ENCODE measurements around the gene BANP. TPM values are rescaled to one million over a fixed set of nuclear protein-coding genes. Genes with fewer than 3 reads are reported as not detected.
A peak's percentile ranks its signal among the peaks of the same experiment; 100 is the strongest.

BANP gene
- total and polyA plus RNA-seq, 2 experiments from 2014 or later, result 26.7 to 27.9 TPM

GRCh38 chr16:87953308-87954215 is 2.3 kb downstream of the BANP start:
- H3K27ac ChIP-seq, result no peak overlapping the region

GRCh38 chr16:87954361-87954760 is 3.1 kb downstream of the BANP start:
- no peaks in the 10 kb centered on the region for H3K36me3 ChIP-seq
- H3K9me3 ChIP-seq (ENCODE audit: low read depth), result no peaks in the 10 kb centered on the region
- DNase-seq (ENCODE audit: low read depth in 1 of 2, low spot score in 1 of 2), result no peak
- H3K27ac ChIP-seq, result no peak overlapping the region
- no peak for TF ChIP-seq CTCF (IDR thresholded peaks at IDR 0.05; ENCODE audit: low read depth, low read length)
- no peaks in the 10 kb centered on the region for H3K27me3 ChIP-seq
- H3K4me1 ChIP-seq (ENCODE audit: low read depth), result peaks cover 16% of the 10 kb centered on the region
- H3K4me3 ChIP-seq, result no peak overlapping the region

More at GRCh38 chr16:87953308-87954215, 2.3 kb downstream of the BANP start:
- H3K9me3 ChIP-seq (ENCODE audit: low read depth), result no peaks in the 10 kb centered on the region
- no peaks in the 10 kb centered on the region for H3K27me3 ChIP-seq
- peaks cover 16% of the 10 kb centered on the region for H3K4me1 ChIP-seq (ENCODE audit: low read depth)
- no peak overlapping the region for H3K4me3 ChIP-seq
- TF ChIP-seq CTCF (IDR thresholded peaks at IDR 0.05; ENCODE audit: low read depth, low read length), result no peak
- DNase-seq (ENCODE audit: low read depth in 1 of 2, low spot score in 1 of 2), result no peak
- H3K36me3 ChIP-seq, result no peaks in the 10 kb centered on the region

- Histone ChIP-seq H3K4me1 (ENCODE audit: low read depth) (peaks cover 16% of the 10 kb centered on the region), H3K4me3 (no peak overlapping the region), H3K36me3 (no peaks in the 10 kb centered on the region), H3K27me3 (no peaks in the 10 kb centered on the region), H3K9me3 (ENCODE audit: low read depth) (no peaks in the 10 kb centered on the region), H3K27ac (no peak overlapping the region)
- no peak for TF ChIP-seq CTCF (IDR thresholded peaks at IDR 0.05; ENCODE audit: low read depth, low read length)
- no peak for DNase-seq (ENCODE audit: low read depth in 1 of 2, low spot score in 1 of 2)
Observed at GRCh38 chr16:87954826-87955225, 3.6 kb downstream of the BANP start.

GRCh38 chr16:87955302-87956097 is 4.3 kb downstream of the BANP start:
- no peaks in the 10 kb centered on the region for H3K9me3 ChIP-seq (ENCODE audit: low read depth)
- H3K27ac ChIP-seq, result peak overlapping the region; percentile 41
- no peaks in the 10 kb centered on the region for H3K36me3 ChIP-seq
- peaks cover 16% of the 10 kb centered on the region for H3K4me1 ChIP-seq (ENCODE audit: low read depth)
- no peak overlapping the region for H3K4me3 ChIP-seq
- DNase-seq (ENCODE audit: low read depth in 1 of 2, low spot score in 1 of 2), result no peak
- H3K27me3 ChIP-seq, result no peaks in the 10 kb centered on the region
- no peak for TF ChIP-seq CTCF (IDR thresholded peaks at IDR 0.05; ENCODE audit: low read depth, low read length)

GRCh38 chr16:87956098-87956364 is 4.8 kb downstream of the BANP start:
- H3K36me3 ChIP-seq, result no peaks in the 10 kb centered on the region
- H3K27me3 ChIP-seq, result no peaks in the 10 kb centered on the region
- no peak for TF ChIP-seq CTCF (IDR thresholded peaks at IDR 0.05; ENCODE audit: low read depth, low read length)
- no peak overlapping the region for H3K4me3 ChIP-seq
- DNase-seq (ENCODE audit: low read depth in 1 of 2, low spot score in 1 of 2), result no peak
- H3K9me3 ChIP-seq (ENCODE audit: low read depth), result no peaks in the 10 kb centered on the region
- H3K4me1 ChIP-seq (ENCODE audit: low read depth), result peaks cover 16% of the 10 kb centered on the region
- peak overlapping the region; percentile 41 for H3K27ac ChIP-seq

All from cardiac muscle cell (in vitro differentiated cells and primary cell).